ENCODE data around the gene CEP170B. TPM values are rescaled to one million over a fixed set of nuclear protein-coding genes. Genes with fewer than 3 reads are reported as not detected.

Gene CEP170B
- total and polyA plus RNA-seq, 2 donors (not counting 1 experiment from before 2014, with no cell fraction given): 0.16 to 0.59 TPM

DNA sequence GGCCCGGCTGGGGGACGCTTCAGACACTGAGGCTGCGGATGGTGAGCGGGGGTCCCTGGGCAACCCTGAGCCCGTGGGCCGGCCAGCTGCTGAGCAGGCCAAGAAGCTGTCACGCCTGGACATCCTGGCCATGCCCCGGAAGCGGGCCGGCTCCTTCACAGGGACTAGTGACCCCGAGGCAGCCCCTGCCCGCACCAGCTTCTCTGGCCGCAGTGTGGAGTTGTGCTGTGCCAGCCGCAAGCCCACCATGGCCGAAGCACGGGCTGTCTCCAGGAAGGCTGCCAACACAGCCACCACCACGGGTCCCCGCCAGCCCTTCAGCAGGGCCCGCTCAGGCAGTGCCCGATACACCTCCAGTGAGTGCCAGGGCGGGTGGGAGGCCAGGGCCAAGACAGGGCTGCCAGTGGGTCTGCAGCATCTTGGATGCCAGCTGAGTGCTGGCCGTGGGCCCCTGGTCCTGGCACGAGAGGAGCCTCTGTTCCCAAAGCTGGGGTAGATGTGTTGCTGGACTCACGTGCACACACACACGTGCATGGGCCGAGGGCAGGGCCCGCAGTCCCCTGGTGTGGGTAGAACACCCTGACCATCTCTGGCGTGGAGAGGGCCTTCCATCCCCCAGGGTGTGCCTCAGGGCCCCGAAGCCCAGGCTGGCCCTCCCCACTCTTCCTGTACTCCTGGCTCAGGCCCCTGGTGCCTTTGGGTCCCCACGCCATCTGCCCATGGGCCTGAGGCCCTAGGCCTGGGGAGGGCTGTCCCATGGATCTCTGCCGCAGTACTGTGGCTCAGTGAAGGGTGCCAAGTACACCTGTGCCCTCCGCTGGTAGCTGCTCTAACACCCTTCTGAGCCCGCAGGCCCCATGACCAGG, 22.8 kb downstream of the CEP170B start:
- Histone ChIP-seq H3K9me3 (ENCODE audit: control extremely low read depth in 1 of 3, control insufficient read depth in 2 of 3, insufficient read depth in 1 of 3, low read length in 2 of 3) (no peaks in the 10 kb centered on the region), H3K27ac (ENCODE audit: low read length in 2 of 2) (no peak overlapping the region), H2AFZ (ENCODE audit: insufficient read depth, low read depth, low read length, poor library complexity, severe bottlenecking) (no peak overlapping the region), H3K79me2 (ENCODE audit: control insufficient read depth, insufficient read depth, low read length) (no peaks in the 10 kb centered on the region), H3K27me3 (replicated peaks in 1 of 4; ENCODE audit: control extremely low read depth in 1 of 4, control insufficient read depth in 3 of 4, insufficient read depth in 4 of 4, low read length in 3 of 4) (no peaks in the 10 kb centered on the region), H3K4me1 (ENCODE audit: control insufficient read depth in 2 of 2, insufficient read depth in 2 of 2, low read length in 2 of 2) (no peaks in the 10 kb centered on the region), H3K4me2 (replicated peaks; ENCODE audit: low read depth, low read length, poor library complexity, severe bottlenecking) (no peak overlapping the region), H3K4me3 (ENCODE audit: control extremely low read depth in 1 of 5, extremely low read depth in 1 of 5, insufficient read depth in 1 of 5, low read depth in 2 of 5, low read length in 4 of 5) (no peak overlapping the region), H3K36me3 (replicated peaks in 1 of 2; ENCODE audit: control extremely low read depth in 1 of 2, control insufficient read depth in 1 of 2, extremely low read depth in 1 of 2, insufficient read depth in 2 of 2, low read length in 1 of 2) (no peaks in the 10 kb centered on the region), H3K9ac (ENCODE audit: low read length) (no peak overlapping the region), H4K20me1 (ENCODE audit: control insufficient read depth, insufficient read depth, low read length, poor library complexity, severe bottlenecking) (no peaks in the 10 kb centered on the region)
- ATAC-seq (ENCODE audit: low read depth): no peak
- Mint-ChIP-seq H3K27ac (no peak overlapping the region), H3K27me3 (no peaks in the 10 kb centered on the region), H3K9me3 (ENCODE audit: insufficient read depth) (no peaks in the 10 kb centered on the region), H3K4me3 (no peak overlapping the region), H3K4me1 (no peaks in the 10 kb centered on the region)
- intact Hi-C loops (cut with micrococcal nuclease): no loop called here
- WGBS (ENCODE audit: insufficient coverage): 93% methylated on average over 32 of the region's 33 CpGs
- TF ChIP-seq EZH2 (IDR thresholded peaks at IDR 0.05; ENCODE audit: borderline replicate concordance, insufficient read depth, low read depth, low read length, poor library complexity, severe bottlenecking) (no peak), CTCF (IDR thresholded peaks at IDR 0.05) (no peak)
- POLR2A ChIA-PET: no interaction called here
- CTCF ChIA-PET: interaction anchor here (0.6 kb wide), 1 partner anchor 28 kb away, joined by 3 read pairs; no protein-coding TSS in a partner anchor
- DNase-seq: no peak
